HG03060 (cell line): ENCODE results near the gene SPRR1A.

Experiments used
- ATAC-seq: cut with Tn5 transposase; IDR thresholded peaks from one replicate; pipeline ENCODE4 v1.9.1; 2021; ENCODE audit warnings: low read depth, moderate number of reproducible peaks; ENCODE audit not compliant: unreplicated experiment

Gene SPRR1A

GRCh38 chr1:153025797-153026196 is 41.9 kb downstream of the SPRR1A start:
- no peak for ATAC-seq

GRCh38 chr1:153028766-153029165 is 44.9 kb downstream of the SPRR1A start:
- ATAC-seq: no peak

DNA sequence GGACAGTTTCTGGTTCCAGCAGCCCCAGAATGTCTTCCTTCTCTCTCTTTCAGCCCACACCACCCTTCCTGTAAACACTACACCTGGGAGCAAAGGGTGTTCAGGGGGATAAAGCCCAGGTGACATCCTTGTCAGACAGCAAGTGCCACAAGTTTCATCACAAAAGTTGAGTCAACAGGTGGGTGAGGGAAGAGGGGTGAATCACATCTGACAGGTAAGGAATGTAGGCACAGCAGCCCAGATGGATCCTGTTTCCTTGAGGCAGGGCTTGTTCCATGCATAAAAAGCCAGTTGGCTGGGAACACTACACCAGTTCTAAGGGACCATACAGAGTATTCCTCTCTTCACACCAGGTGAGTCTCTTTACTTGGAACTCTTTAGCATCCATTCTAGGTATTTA is 47.0 kb downstream of the SPRR1A start, which contains the start of gene SPRR1B:
TSS of gene SPRR1B (plus strand) at position 309 of the 400 bp plus-strand sequence. CDS start 1,143 bp downstream, outside the sequence.
- ATAC-seq: no peak

- ATAC-seq: no peak
These were observed 48.2 kb downstream of the SPRR1A start for GRCh38 chr1:153032073-153032472.

DNA sequence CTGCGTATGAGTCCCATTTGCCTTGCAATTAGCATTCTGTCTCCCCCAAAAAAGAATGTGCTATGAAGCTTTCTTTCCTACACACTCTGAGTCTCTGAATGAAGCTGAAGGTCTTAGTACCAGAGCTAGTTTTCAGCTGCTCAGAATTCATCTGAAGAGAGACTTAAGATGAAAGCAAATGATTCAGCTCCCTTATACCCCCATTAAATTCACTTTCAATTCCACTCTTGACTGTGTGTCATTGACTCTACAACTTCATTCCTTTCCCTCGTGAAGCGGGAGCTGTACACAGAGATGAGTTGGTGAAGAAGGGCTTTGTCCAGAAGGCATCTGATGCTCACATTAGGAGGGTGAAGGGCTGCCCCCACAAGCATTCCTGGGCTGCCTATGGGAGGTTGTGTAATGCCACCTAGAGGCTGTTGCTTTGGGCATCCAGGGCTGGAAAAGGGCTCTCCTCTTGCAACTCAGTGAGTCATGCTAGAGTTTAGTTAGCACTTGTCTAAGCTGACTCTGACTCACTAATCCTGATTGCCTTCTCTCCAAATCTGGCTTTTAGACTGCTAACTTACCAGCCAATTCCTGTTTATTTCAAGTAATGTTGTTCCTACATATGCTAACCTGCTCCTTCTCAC is 48.9 kb downstream of the SPRR1A start:
- no peak for ATAC-seq

- no peak for ATAC-seq
These were observed 51.3 kb downstream of the SPRR1A start for GRCh38 chr1:153035211-153035610.
